WTC11 (cell line): ENCODE measurements around the gene RTKN. TPM values are rescaled to one million over a fixed set of nuclear protein-coding genes. Genes with fewer than 3 reads are reported as not detected.
A peak's percentile ranks its signal among the peaks of the same experiment; 100 is the strongest.

Experiments used
- EMX1 ChIP-seq: fragments of 250-450 bp; sonication (Bioruptor Pico); IDR thresholded peaks from 2 replicates; pipeline ENCODE4 v1.8.0; 2021; ENCODE audit warnings: mild to moderate bottlenecking
- JUN ChIP-seq: sonication (generic); formaldehyde crosslinking; IDR thresholded peaks from 2 replicates; pipeline ENCODE4 v1.8.0; 2023; ENCODE audit warnings: mild to moderate bottlenecking, missing genetic modification reagents
- NFATC4 ChIP-seq: fragments of 250-450 bp; sonication (Bioruptor Pico); IDR thresholded peaks from 2 replicates; pipeline ENCODE4 v1.9.0; 2021; ENCODE audit warnings: mild to moderate bottlenecking
- NR2C2 ChIP-seq: sonication (generic); formaldehyde crosslinking; IDR thresholded peaks from 2 replicates; pipeline ENCODE4 v1.8.0; 2022; ENCODE audit warnings: mild to moderate bottlenecking, missing genetic modification reagents
- NR3C1 ChIP-seq: sonication (generic); formaldehyde crosslinking; conservative IDR thresholded peaks from 2 replicates; pipeline ENCODE4 v1.8.1; 2023; ENCODE audit warnings: low read depth, mild to moderate bottlenecking, missing genetic modification reagents
- PRRX2 ChIP-seq: fragments of 250-450 bp; sonication (Bioruptor Pico); IDR thresholded peaks from 2 replicates; pipeline ENCODE4 v1.8.0; 2021; ENCODE audit warnings: mild to moderate bottlenecking
- RELA ChIP-seq: sonication (generic); formaldehyde crosslinking; IDR thresholded peaks from 2 replicates; pipeline ENCODE4 v1.8.1; 2022; ENCODE audit warnings: missing genetic modification reagents, mild to moderate bottlenecking, borderline replicate concordance
- SMAD4 ChIP-seq: sonication (generic); formaldehyde crosslinking; IDR thresholded peaks from 2 replicates; pipeline ENCODE4 v1.8.0; 2022; ENCODE audit warnings: mild to moderate bottlenecking, missing genetic modification reagents
- SOX15 ChIP-seq: fragments of 250-450 bp; sonication (Bioruptor Pico); IDR thresholded peaks from 2 replicates; pipeline ENCODE4 v1.9.0; 2021; ENCODE audit warnings: mild to moderate bottlenecking
- ZNF263 ChIP-seq: sonication (generic); formaldehyde crosslinking; IDR thresholded peaks from 2 replicates; pipeline ENCODE4 v1.8.1; 2022; ENCODE audit warnings: low read depth, mild to moderate bottlenecking, moderate library complexity, missing genetic modification reagents
- ZNF671 ChIP-seq: fragments of 250-450 bp; sonication (Bioruptor Pico); IDR thresholded peaks from 2 replicates; pipeline ENCODE4 v1.8.0; 2021; ENCODE audit warnings: mild to moderate bottlenecking
- total RNA-seq: library from RNA; stranded (reverse); gene quantifications from 3 replicates; pipeline ENCODE4 v1.2.3, GENCODE V29; 2021
- TF ChIP-seq, protein P1 (sequence below): sonication (generic); formaldehyde crosslinking; IDR thresholded peaks from 2 replicates; pipeline ENCODE4 v1.8.0; 2023; ENCODE audit warnings: missing genetic modification reagents
- TF ChIP-seq, protein P2 (sequence below): sonication (generic); formaldehyde crosslinking; IDR thresholded peaks from 2 replicates; pipeline ENCODE4 v1.8.1; 2022; ENCODE audit warnings: low read depth, missing genetic modification reagents, borderline replicate concordance
- TF ChIP-seq, protein P3 (sequence below): sonication (generic); formaldehyde crosslinking; IDR thresholded peaks from 2 replicates; pipeline ENCODE4 v1.8.1; 2023; ENCODE audit warnings: mild to moderate bottlenecking, missing genetic modification reagents, moderate library complexity
- TF ChIP-seq, protein P4 (sequence below): sonication (generic); formaldehyde crosslinking; conservative IDR thresholded peaks from 2 replicates; pipeline ENCODE4 v1.8.1; 2022; ENCODE audit warnings: mild to moderate bottlenecking, missing genetic modification reagents
- TF ChIP-seq, protein P5 (sequence below): fragments of 250-450 bp; sonication (Bioruptor Pico); IDR thresholded peaks from 2 replicates; pipeline ENCODE4 v1.9.0; 2021; ENCODE audit warnings: mild to moderate bottlenecking
- TF ChIP-seq, protein P6 (sequence below): sonication (generic); formaldehyde crosslinking; conservative IDR thresholded peaks from 2 replicates; pipeline ENCODE4 v1.8.1; 2023; ENCODE audit warnings: mild to moderate bottlenecking, low read depth, missing genetic modification reagents, moderate library complexity
- TF ChIP-seq, protein P7 (sequence below): sonication (generic); formaldehyde crosslinking; IDR thresholded peaks from 2 replicates; pipeline ENCODE4 v1.8.1; 2023; ENCODE audit warnings: mild to moderate bottlenecking, moderate library complexity, missing genetic modification reagents
- TF ChIP-seq, protein P8 (sequence below): sonication (generic); formaldehyde crosslinking; IDR thresholded peaks from 2 replicates; pipeline ENCODE4 v1.8.0; 2022; ENCODE audit warnings: missing genetic modification reagents
- TF ChIP-seq, protein P9 (sequence below): sonication (generic); formaldehyde crosslinking; IDR thresholded peaks from 2 replicates; pipeline ENCODE4 v1.8.1; 2023; ENCODE audit warnings: mild to moderate bottlenecking, missing genetic modification reagents
- TF ChIP-seq, protein P10 (sequence below): fragments of 250-450 bp; sonication (Bioruptor Pico); IDR thresholded peaks from 2 replicates; pipeline ENCODE4 v2.1.2; 2022; ENCODE audit warnings: mild to moderate bottlenecking, moderate library complexity
- TF ChIP-seq, protein P11 (sequence below): sonication (generic); formaldehyde crosslinking; IDR thresholded peaks from 2 replicates; pipeline ENCODE4 v1.8.1; 2022; ENCODE audit warnings: mild to moderate bottlenecking, missing genetic modification reagents, moderate library complexity, borderline replicate concordance

RTKN gene
- total RNA-seq, 1 experiment from 2014 or later: 80.1 TPM

DNA sequence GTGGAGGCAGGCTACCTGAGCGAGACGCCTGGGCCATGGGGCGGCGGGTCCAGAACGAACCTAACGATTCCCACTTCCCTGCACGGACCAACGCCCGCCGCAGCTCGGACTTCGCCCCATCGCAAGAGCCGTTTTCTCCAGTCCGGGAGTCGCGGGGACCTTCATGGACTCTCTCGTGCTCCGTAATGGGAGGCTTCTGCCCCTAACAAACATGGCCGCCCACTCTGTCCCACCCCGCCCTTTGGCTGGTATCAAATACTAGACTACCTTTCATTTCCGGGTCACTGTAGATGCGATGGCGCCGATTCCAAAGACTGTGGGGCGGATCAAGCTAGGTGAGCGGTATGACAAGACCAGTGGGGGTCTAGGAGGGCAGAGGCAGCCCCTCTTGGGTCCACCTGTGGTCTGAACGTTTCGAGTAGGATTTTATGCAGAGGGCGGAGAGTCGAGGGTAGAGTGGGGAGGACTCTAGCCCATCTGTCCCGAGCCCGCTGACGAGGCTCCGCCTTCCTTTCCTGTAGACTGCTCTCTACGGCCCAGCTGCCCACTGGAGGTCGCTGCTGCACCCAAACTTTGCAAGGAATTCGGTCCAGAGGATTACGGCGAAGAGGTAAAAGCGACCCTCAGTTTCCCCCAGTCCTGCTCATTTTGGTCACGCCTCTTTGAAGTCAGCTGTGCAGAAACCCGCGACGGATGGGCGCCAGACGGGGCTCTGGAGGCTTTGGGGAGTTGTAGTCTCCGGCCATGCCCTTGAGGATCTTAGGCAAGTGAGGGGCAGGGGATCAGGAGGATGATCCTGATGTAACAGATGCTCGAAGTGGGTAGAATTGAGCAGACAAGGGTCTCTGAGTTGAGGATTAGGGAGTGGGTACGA, 41.3 kb upstream of the RTKN start, which contains the start of the genes CCDC142 and TTC31 (continued):
- TF ChIP-seq, protein P1, sequence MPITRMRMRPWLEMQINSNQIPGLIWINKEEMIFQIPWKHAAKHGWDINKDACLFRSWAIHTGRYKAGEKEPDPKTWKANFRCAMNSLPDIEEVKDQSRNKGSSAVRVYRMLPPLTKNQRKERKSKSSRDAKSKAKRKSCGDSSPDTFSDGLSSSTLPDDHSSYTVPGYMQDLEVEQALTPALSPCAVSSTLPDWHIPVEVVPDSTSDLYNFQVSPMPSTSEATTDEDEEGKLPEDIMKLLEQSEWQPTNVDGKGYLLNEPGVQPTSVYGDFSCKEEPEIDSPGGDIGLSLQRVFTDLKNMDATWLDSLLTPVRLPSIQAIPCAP: no peak
- TF ChIP-seq, protein P2, sequence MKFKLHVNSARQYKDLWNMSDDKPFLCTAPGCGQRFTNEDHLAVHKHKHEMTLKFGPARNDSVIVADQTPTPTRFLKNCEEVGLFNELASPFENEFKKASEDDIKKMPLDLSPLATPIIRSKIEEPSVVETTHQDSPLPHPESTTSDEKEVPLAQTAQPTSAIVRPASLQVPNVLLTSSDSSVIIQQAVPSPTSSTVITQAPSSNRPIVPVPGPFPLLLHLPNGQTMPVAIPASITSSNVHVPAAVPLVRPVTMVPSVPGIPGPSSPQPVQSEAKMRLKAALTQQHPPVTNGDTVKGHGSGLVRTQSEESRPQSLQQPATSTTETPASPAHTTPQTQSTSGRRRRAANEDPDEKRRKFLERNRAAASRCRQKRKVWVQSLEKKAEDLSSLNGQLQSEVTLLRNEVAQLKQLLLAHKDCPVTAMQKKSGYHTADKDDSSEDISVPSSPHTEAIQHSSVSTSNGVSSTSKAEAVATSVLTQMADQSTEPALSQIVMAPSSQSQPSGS (CRISPR knock-in tag): no peak
- TF ChIP-seq, protein P3, sequence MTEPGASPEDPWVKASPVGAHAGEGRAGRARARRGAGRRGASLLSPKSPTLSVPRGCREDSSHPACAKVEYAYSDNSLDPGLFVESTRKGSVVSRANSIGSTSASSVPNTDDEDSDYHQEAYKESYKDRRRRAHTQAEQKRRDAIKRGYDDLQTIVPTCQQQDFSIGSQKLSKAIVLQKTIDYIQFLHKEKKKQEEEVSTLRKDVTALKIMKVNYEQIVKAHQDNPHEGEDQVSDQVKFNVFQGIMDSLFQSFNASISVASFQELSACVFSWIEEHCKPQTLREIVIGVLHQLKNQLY (CRISPR knock-in tag): no peak
- TF ChIP-seq, protein P4, sequence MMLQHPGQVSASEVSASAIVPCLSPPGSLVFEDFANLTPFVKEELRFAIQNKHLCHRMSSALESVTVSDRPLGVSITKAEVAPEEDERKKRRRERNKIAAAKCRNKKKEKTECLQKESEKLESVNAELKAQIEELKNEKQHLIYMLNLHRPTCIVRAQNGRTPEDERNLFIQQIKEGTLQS (CRISPR knock-in tag): no peak
- TF ChIP-seq ZNF671 (CRISPR knock-in tag): no peak
- TF ChIP-seq, protein P5, sequence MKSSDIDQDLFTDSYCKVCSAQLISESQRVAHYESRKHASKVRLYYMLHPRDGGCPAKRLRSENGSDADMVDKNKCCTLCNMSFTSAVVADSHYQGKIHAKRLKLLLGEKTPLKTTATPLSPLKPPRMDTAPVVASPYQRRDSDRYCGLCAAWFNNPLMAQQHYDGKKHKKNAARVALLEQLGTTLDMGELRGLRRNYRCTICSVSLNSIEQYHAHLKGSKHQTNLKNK (CRISPR knock-in tag): no peak
- TF ChIP-seq, protein P6, sequence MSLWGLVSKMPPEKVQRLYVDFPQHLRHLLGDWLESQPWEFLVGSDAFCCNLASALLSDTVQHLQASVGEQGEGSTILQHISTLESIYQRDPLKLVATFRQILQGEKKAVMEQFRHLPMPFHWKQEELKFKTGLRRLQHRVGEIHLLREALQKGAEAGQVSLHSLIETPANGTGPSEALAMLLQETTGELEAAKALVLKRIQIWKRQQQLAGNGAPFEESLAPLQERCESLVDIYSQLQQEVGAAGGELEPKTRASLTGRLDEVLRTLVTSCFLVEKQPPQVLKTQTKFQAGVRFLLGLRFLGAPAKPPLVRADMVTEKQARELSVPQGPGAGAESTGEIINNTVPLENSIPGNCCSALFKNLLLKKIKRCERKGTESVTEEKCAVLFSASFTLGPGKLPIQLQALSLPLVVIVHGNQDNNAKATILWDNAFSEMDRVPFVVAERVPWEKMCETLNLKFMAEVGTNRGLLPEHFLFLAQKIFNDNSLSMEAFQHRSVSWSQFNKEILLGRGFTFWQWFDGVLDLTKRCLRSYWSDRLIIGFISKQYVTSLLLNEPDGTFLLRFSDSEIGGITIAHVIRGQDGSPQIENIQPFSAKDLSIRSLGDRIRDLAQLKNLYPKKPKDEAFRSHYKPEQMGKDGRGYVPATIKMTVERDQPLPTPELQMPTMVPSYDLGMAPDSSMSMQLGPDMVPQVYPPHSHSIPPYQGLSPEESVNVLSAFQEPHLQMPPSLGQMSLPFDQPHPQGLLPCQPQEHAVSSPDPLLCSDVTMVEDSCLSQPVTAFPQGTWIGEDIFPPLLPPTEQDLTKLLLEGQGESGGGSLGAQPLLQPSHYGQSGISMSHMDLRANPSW (CRISPR knock-in tag): no peak
- no peak for TF ChIP-seq EMX1 (CRISPR knock-in tag)
- TF ChIP-seq RELA: no peak
- TF ChIP-seq JUN: no peak; the same call in 1 of the 2 replicates
- TF ChIP-seq, protein P7, sequence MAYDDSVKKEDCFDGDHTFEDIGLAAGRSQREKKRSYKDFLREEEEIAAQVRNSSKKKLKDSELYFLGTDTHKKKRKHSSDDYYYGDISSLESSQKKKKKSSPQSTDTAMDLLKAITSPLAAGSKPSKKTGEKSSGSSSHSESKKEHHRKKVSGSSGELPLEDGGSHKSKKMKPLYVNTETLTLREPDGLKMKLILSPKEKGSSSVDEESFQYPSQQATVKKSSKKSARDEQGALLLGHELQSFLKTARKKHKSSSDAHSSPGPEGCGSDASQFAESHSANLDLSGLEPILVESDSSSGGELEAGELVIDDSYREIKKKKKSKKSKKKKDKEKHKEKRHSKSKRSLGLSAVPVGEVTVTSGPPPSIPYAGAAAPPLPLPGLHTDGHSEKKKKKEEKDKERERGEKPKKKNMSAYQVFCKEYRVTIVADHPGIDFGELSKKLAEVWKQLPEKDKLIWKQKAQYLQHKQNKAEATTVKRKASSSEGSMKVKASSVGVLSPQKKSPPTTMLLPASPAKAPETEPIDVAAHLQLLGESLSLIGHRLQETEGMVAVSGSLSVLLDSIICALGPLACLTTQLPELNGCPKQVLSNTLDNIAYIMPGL (CRISPR knock-in tag): peak; percentile 86
- TF ChIP-seq ZNF263: no peak
- TF ChIP-seq, protein P8, sequence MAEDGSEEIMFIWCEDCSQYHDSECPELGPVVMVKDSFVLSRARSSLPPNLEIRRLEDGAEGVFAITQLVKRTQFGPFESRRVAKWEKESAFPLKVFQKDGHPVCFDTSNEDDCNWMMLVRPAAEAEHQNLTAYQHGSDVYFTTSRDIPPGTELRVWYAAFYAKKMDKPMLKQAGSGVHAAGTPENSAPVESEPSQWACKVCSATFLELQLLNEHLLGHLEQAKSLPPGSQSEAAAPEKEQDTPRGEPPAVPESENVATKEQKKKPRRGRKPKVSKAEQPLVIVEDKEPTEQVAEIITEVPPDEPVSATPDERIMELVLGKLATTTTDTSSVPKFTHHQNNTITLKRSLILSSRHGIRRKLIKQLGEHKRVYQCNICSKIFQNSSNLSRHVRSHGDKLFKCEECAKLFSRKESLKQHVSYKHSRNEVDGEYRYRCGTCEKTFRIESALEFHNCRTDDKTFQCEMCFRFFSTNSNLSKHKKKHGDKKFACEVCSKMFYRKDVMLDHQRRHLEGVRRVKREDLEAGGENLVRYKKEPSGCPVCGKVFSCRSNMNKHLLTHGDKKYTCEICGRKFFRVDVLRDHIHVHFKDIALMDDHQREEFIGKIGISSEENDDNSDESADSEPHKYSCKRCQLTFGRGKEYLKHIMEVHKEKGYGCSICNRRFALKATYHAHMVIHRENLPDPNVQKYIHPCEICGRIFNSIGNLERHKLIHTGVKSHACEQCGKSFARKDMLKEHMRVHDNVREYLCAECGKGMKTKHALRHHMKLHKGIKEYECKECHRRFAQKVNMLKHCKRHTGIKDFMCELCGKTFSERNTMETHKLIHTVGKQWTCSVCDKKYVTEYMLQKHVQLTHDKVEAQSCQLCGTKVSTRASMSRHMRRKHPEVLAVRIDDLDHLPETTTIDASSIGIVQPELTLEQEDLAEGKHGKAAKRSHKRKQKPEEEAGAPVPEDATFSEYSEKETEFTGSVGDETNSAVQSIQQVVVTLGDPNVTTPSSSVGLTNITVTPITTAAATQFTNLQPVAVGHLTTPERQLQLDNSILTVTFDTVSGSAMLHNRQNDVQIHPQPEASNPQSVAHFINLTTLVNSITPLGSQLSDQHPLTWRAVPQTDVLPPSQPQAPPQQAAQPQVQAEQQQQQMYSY (CRISPR knock-in tag): peak; percentile 56; the same call in 1 of the 2 replicates
- TF ChIP-seq, protein P9, sequence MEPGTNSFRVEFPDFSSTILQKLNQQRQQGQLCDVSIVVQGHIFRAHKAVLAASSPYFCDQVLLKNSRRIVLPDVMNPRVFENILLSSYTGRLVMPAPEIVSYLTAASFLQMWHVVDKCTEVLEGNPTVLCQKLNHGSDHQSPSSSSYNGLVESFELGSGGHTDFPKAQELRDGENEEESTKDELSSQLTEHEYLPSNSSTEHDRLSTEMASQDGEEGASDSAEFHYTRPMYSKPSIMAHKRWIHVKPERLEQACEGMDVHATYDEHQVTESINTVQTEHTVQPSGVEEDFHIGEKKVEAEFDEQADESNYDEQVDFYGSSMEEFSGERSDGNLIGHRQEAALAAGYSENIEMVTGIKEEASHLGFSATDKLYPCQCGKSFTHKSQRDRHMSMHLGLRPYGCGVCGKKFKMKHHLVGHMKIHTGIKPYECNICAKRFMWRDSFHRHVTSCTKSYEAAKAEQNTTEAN (CRISPR knock-in tag): peak; percentile 61; the same call in 1 of the 2 replicates
- no peak for TF ChIP-seq NFATC4 (CRISPR knock-in tag)
- no peak for TF ChIP-seq SOX15 (CRISPR knock-in tag)
- TF ChIP-seq NR2C2 (CRISPR knock-in tag): peak; percentile 94
- TF ChIP-seq SMAD4: no peak
- TF ChIP-seq, protein P10, sequence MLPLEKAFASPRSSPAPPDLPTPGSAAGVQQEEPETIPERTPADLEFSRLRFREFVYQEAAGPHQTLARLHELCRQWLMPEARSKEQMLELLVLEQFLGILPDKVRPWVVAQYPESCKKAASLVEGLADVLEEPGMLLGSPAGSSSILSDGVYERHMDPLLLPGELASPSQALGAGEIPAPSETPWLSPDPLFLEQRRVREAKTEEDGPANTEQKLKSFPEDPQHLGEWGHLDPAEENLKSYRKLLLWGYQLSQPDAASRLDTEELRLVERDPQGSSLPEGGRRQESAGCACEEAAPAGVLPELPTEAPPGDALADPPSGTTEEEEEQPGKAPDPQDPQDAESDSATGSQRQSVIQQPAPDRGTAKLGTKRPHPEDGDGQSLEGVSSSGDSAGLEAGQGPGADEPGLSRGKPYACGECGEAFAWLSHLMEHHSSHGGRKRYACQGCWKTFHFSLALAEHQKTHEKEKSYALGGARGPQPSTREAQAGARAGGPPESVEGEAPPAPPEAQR (CRISPR knock-in tag): no peak
- TF ChIP-seq NR3C1 (CRISPR knock-in tag): no peak
- no peak for TF ChIP-seq PRRX2 (CRISPR knock-in tag)
- TF ChIP-seq, protein P11, sequence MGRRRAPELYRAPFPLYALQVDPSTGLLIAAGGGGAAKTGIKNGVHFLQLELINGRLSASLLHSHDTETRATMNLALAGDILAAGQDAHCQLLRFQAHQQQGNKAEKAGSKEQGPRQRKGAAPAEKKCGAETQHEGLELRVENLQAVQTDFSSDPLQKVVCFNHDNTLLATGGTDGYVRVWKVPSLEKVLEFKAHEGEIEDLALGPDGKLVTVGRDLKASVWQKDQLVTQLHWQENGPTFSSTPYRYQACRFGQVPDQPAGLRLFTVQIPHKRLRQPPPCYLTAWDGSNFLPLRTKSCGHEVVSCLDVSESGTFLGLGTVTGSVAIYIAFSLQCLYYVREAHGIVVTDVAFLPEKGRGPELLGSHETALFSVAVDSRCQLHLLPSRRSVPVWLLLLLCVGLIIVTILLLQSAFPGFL (CRISPR knock-in tag): no peak
